Stimulated activated CD8-positive, alpha-beta memory T cell treated with anti-CD3 and anti-CD28 coated beads, Interleukin-7, amount 100 ng/mL, for 48 hours (primary cell): ENCODE data around the gene FCRL6.

Experiments
- DNase-seq, 2 donors: peaks; one replicate each; pipeline ENCODE4 v3.0.0-alpha.2; 2020; ENCODE audit warnings: low read depth in 1 of 2; ENCODE audit errors: extremely low read depth in 1 of 2

The FCRL6 gene

GRCh38 chr1:159802111-159802510 is at the start of gene FCRL6:
Gene FCRL6, plus strand, starts transcription at chr1:159802360. Its CDS starts 65 bp downstream, at chr1:159802425.
- no peak for DNase-seq

DNA sequence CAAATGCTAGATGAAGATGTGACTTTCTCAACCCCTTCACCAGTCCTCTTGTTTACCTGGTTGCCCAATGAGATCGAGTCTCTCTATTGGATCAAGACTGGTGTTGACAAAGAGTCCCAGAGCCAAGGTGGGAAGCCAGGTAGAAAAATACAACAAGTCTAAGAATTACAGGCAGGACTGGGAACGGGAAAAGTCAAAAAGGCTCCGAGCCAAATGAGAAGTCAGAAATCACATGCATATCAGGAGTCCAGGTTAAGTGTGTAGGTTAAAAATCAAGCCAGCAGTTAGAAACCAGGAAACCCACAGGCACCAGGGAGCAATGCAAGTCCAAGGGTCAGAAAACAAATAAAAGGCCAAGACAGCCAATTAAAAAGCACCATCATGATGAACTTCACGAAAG is 48.8 kb upstream of the FCRL6 start:
- no peak for DNase-seq

GRCh38 chr1:159755451-159756007 is 46.6 kb upstream of the FCRL6 start:
- DNase-seq, result no peak

DNA sequence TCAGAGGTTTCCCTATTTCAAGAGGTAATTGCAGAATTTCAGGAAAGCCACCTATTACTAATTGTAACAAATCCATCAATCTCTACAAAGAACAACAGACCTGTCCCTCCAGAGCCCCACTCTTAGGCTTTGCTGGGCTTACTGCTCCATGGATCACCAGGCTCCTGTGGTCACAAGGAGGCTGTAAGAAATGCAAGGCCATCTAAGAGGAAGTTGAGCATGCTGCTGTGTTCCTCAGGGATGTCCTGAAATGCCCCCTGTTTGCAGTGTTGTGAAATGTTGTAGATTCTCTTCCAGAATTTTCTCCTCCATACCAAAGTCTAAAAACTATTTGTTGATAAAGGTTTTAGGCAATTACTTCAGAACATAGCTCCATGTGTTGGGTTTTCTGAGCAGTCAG is 45.8 kb upstream of the FCRL6 start:
- DNase-seq, result no peak

DNA sequence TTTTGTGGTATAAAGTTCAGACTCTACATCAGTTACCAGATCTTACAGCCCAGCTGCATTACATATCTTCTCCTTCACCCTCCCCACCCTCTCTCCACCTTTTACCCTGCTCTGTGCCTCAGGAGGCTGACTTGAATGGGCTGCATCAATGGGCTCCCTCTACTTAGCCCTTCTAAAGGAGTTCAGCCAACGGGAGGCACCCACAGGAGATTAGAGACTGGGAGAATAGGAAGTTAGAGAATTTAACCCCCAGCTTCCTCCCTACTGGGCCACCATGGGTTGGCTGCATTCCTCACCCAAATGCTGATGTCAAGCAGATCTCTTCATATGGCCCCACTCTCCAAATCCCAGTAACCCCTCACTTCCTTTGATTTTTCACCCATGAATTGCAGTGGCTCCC is 38.5 kb upstream of the FCRL6 start:
- no peak for DNase-seq

DNA sequence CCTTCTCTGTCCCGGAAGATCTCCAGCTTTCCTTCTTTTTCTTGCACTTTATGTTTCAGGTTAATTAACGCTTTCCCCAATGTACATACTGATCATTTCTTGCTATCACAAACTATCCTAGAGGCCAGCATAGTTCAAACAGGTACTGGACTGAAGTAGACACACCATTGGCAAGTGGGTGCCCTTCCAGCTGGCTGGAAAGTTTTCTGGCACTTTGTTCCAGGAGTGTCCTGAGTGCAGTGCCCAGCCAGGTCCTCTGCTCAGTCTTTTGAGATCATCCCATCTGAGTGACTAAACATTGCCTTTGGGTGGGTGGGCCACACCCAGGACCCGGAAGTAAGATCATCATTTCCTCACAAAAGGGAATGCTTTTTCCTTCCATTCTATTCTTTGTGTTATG is 36.4 kb upstream of the FCRL6 start:
- DNase-seq, result no peak

DNA sequence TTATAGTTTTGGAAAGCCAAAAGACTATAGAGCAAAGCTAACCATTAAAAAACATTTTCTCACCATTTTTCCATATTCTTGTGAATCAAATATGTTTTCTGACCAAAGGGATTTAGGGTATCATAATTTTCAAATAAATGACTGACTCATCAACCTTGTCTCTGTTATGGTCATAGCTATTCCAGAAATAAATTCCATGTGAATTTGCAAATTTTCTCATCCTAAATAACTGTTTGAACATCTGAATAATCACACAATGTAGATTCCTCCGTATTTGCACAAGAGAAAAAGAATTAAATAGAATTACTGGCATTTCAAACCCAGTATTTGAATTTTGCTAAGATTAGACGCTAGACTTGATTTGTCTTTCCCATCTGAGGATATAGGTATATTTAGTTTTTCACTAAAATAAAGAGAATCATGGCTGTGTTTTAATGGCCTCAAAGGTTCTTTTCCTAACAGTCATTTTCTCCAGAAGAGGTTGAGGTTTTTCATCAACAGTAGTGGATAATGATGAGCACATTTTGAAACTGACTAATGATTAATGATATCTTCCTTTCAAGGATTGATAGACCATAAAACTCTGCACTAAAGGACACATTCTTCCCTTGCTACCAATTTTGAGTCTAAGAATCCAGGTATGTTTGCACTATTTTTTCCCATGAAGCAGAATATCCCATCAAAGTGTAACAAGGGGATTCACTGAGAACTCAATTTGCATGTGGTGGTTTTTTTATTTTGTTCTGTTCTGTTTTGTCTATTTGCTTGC is 30.8 kb upstream of the FCRL6 start:
- no peak for DNase-seq

- DNase-seq, result no peak
These were observed 27.7 kb upstream of the FCRL6 start for GRCh38 chr1:159774465-159774864.

DNA sequence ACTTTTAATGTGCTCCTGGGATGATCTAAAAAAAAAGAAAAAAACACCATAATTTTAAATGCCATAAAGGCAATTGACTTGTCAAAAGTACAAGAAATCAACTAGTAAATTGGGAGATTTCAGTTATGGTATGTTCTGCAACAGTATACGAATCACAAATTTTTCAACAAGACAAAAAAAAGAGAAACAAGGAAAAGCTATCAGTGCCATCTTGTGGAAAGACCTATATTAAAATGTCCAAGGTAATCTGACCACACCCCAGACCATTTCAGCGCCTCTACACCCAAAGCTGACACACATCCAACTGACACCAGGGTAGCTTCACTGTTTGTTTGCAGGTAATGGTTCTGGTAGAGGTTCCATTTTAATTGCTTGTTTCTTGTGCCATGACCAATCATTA is 26.4 kb upstream of the FCRL6 start:
- no peak for DNase-seq

- DNase-seq, result no peak
These were observed 23.9 kb upstream of the FCRL6 start for GRCh38 chr1:159778266-159778665.

- DNase-seq, result no peak
These were observed 22.7 kb upstream of the FCRL6 start for GRCh38 chr1:159779403-159779851.

- peak; percentile 86 to 91 for DNase-seq
These were observed 21.3 kb upstream of the FCRL6 start, which contains the start of gene DUSP23 for GRCh38 chr1:159780583-159781582. Gene DUSP23, plus strand, starts transcription at chr1:159780962. Its CDS starts 139 bp downstream, at chr1:159781101.

DNA sequence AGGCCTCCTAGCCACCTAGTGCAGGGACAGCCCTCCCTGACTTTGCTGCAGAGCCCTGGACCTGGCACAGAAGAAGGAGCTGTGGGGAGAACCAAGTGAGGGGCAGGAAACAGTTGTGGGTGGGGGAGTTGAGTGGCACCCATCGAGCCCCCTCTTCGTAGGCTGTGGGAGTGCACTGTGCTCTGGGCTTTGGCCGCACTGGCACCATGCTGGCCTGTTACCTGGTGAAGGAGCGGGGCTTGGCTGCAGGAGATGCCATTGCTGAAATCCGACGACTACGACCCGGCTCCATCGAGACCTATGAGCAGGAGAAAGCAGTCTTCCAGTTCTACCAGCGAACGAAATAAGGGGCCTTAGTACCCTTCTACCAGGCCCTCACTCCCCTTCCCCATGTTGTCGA is 20.2 kb upstream of the FCRL6 start:
- DNase-seq, result no peak

- no peak for DNase-seq
These were observed 18.4 kb upstream of the FCRL6 start for GRCh38 chr1:159783724-159784123.

- no peak for DNase-seq
These were observed 15.7 kb upstream of the FCRL6 start for GRCh38 chr1:159786465-159786864.

DNA sequence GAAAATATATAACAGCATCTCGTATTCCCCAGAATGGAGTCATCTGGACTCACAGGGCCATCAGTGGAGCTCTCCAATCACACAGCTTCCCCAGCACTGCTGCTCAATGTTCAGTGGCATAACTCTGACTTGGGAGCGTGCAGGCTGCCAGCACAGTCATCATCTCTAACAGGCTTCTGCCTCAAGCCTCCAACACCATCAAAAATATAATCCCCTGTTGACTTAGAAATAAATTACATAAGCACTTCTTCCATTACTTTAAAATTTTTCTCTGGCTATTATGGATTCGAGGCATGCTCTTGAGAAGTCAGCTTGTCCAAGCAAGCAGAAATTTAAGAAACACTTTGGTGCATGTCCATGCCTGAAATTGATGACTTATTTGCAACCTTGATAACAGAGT is 15.2 kb upstream of the FCRL6 start:
- DNase-seq, result no peak

DNA sequence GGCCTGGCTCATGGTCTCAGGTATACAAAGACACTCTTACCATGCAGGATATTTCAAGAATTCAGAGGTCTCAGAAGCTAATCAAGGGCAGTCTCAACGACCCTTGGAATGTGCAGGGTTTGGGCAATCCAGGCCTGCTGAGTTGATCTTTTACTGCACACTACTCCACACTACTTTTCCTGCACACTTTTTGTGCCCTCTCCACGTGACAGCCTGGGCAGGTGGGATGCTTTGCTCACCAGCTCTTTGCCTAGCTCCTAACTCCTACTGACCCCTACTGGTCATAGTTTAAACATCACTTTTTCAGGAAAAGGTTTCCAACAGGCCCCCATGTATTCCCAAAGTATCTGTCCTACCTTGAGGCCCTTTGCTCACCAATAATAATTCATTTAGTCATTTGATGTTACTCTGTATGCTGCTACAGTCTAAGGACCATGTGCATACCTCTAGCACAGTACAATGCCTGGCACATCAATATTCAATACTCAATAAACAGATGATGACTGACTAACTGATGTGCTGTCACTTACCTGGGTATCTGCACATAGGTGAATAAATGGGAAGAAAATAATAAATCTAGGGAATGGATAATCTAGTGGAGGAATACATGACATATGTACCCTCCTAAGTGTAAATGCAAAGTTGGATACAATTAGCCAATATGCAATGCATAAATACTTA is 11.8 kb upstream of the FCRL6 start:
- DNase-seq, result no peak

DNA sequence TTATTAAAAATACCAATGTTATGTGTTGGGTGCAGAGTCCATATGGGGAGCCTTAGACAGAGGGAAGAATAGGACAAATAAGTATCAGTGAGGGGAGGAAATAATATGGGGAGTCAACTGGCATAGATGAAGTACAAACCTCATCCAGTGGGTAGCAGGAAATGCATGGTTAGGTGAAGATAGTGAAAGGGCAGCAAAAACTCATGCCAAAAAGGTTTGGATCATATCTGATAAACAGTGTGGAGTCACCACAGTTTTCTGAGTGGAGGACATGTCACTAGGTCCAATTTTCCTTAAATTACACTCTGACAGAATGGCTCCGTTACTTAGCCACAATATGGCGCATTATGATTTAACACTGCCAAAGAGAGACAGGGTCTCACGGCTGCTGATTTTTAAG is 11.1 kb upstream of the FCRL6 start:
- DNase-seq, result no peak

DNA sequence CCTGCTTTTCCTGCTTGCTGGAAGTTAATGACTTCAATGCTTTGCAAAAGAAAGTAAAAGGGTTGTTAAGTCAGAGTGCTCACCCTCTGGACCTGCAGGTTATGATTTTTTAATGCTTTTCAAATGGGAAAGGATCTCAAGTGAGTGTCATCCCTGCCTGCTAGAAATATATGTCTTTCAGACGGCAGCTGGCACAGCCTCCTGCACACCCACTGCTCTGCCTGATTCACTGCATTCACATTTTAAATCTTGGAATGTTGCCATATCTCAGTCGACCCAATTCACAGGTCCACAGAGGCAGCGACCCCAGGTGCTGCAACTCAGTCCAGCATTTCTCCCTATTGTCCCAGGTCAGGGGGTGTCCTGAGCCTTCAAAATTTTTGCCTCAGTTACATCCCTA is 10.7 kb upstream of the FCRL6 start:
- no peak for DNase-seq

- DNase-seq, result no peak
These were observed 6.6 kb upstream of the FCRL6 start for GRCh38 chr1:159795534-159795933.

- peak in 1 of 2 donors; percentile 12 for DNase-seq
These were observed 3.3 kb upstream of the FCRL6 start for GRCh38 chr1:159798893-159799292.
